Measurements from ENCODE around the gene PEX5L. TPM values are rescaled to one million over a fixed set of nuclear protein-coding genes. Genes with fewer than 3 reads are reported as not detected.

PEX5L gene
- total and polyA plus RNA-seq, 8 donors, result 0.08 to 2.4 TPM; not detected in 6

DNA sequence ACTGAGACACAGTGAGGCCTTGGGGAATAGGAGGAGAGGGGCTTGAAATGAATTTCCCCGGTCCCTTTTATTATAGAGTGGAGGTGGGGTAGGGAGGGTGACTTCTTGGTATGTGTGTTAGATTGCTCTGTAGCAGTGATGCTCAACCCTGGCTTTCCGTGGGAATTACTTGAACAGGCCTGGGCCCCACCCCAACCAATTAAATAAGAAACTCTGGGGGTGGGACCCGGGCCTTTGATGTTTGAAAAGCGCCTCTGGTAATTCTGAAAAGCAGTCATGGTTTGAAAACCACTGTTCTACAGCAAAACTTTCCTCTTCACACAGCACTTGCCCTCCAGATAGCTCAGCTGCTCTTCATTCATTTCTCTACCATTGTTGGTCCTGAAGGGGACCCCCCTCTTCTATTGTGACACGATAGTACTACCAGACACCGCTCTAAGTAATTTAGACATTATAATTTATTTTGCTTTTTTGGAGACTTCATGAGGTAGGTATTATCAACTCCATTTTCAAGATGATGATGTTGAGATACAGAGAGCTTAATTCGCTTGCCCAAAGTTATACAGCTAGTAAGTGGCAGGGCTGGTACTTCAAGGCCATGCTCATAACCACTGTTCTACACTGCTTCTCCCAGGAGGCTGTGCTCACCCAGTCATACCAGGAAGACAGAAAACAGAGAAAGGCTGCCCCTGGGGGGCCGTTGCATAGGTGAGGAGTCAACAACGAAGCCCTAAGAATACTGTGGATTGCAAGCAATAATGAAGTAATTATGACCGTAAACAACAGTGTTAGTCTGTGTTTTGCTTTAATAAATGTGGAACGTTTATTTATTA lies 176.2 kb downstream of the PEX5L start:
- no peak for DNase-seq
- no peaks in the 10 kb centered on the region for H3K27me3 ChIP-seq
- H3K4me1 ChIP-seq, result no peaks in the 10 kb centered on the region
- H3K36me3 ChIP-seq, result no peaks in the 10 kb centered on the region
- 82 to 88% (median 84%) methylated on average over 11 of the region's 11 CpGs for WGBS, 5 donors
- no peak overlapping the region for H3K4me3 ChIP-seq
- intact Hi-C loops (cut with DNase I; ENCODE audit: low total_unique reads), result no loop called here
- no peak overlapping the region for H3K27ac ChIP-seq
- H3K9me3 ChIP-seq, result no peaks in the 10 kb centered on the region
- TF ChIP-seq POLR2AphosphoS5 (IDR thresholded peaks at IDR 0.05), result no peak
- TF ChIP-seq POLR2A (IDR thresholded peaks at IDR 0.05), result no peak
- TF ChIP-seq, protein P1, sequence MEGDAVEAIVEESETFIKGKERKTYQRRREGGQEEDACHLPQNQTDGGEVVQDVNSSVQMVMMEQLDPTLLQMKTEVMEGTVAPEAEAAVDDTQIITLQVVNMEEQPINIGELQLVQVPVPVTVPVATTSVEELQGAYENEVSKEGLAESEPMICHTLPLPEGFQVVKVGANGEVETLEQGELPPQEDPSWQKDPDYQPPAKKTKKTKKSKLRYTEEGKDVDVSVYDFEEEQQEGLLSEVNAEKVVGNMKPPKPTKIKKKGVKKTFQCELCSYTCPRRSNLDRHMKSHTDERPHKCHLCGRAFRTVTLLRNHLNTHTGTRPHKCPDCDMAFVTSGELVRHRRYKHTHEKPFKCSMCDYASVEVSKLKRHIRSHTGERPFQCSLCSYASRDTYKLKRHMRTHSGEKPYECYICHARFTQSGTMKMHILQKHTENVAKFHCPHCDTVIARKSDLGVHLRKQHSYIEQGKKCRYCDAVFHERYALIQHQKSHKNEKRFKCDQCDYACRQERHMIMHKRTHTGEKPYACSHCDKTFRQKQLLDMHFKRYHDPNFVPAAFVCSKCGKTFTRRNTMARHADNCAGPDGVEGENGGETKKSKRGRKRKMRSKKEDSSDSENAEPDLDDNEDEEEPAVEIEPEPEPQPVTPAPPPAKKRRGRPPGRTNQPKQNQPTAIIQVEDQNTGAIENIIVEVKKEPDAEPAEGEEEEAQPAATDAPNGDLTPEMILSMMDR (IDR thresholded peaks at IDR 0.05), result no peak
- no peak for TF ChIP-seq EP300 (IDR thresholded peaks at IDR 0.05)

DNA sequence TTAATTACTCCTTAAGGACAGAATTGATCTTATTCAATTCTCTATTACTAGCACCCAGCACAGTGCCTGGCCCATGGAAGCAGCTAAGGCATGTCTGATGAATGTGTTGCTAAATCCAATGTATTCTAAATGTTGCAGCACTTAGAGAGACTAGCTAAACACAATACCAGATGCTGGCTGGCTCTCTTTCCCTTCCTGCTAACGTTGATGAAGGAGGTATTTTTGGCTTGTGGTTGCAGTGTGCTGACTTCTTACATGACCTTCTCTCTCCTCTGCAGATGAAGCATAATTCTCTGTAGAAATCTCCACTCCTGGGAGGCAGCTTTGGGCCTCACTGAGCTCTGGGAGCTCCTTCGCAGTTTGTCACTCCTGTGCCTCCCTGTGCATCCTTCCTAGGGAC lies 183.6 kb downstream of the PEX5L start:
- intact Hi-C loops (cut with DNase I; ENCODE audit: low total_unique reads), result no loop called here
- H3K9me3 ChIP-seq, result no peaks in the 10 kb centered on the region
- TF ChIP-seq POLR2A (IDR thresholded peaks at IDR 0.05), result no peak
- TF ChIP-seq POLR2AphosphoS5 (IDR thresholded peaks at IDR 0.05), result no peak
- TF ChIP-seq, protein P1 (IDR thresholded peaks at IDR 0.05), result no peak
- no peak for TF ChIP-seq EP300 (IDR thresholded peaks at IDR 0.05)
- no peak overlapping the region for H3K4me3 ChIP-seq
- H3K4me1 ChIP-seq, result no peaks in the 10 kb centered on the region
- H3K27ac ChIP-seq, result no peak overlapping the region
- 36 to 55% (median 48%) methylated on average over 2 of the region's 2 CpGs for WGBS, 5 donors
- no peaks in the 10 kb centered on the region for H3K36me3 ChIP-seq
- no peaks in the 10 kb centered on the region for H3K27me3 ChIP-seq
- DNase-seq, result peak in 1 of 2 donors; percentile 5

DNA sequence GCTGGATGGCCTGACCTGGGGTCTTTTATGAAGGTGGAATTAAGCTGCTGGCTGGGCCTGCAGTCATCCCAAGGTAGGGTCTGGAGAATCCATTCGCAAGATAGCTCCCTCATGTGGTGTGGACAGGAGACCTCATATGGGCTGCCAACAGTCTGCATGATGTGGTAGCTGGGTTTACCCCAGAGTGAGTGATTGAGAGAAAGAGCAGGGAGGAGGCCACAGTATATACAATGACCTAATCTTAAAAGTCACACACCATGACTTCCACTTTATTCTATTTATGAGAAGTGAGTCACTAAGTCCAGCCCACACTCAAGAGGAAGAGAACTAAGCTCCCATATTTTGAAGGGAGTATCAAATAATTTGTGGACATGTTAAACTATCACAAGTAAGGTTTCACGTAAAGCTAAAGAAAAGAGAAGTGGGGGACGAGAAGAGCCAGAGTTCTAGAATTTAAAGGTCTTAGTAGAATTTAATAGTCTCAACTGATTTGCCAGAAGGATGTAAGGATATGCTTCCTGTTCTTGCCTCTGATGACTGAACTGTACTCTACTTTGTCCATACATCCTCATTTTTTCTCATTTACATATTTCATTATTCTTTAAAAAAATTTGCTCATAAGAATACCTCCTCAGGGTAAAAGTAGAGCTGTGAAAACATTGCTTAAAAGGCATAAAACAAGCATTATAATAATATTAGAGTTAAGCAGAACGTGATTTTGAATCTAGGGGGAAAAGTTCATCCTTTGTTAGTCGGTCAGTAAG lies 184.4 kb downstream of the PEX5L start:
- no peak overlapping the region for H3K27ac ChIP-seq
- H3K9me3 ChIP-seq, result no peaks in the 10 kb centered on the region
- intact Hi-C loops (cut with DNase I; ENCODE audit: low total_unique reads), result no loop called here
- TF ChIP-seq EP300 (IDR thresholded peaks at IDR 0.05) (no peak), POLR2AphosphoS5 (IDR thresholded peaks at IDR 0.05) (no peak), POLR2A (IDR thresholded peaks at IDR 0.05) (no peak)
- TF ChIP-seq, protein P1 (IDR thresholded peaks at IDR 0.05), result no peak
- H3K36me3 ChIP-seq, result no peaks in the 10 kb centered on the region
- peak in 1 of 2 donors; percentile 22 for DNase-seq
- 63 to 86% (median 76%) methylated on average over 5 of the region's 5 CpGs for WGBS, 5 donors
- H3K27me3 ChIP-seq, result no peaks in the 10 kb centered on the region
- no peak overlapping the region for H3K4me3 ChIP-seq
- H3K4me1 ChIP-seq, result no peaks in the 10 kb centered on the region

DNA sequence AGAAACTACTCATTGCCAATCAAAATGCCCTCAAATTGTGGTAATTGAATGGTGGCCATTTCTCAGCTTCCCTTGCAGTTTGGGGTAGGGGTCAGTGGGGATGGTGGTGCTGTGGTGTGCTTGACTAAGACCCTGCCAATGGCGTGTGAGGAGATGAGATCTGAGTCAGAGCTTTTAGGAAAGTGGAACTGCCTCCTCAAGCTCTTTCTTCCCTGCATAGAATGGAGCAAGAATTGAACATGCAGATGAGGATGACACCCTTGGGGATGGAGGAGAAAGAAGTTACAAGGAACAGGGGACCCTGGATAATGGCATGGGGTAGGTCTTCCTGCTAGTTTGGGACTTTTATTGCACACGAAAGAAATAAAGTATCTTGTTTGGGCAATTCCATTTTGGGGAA lies 188.0 kb downstream of the PEX5L start:
- no peaks in the 10 kb centered on the region for H3K27me3 ChIP-seq
- no peak overlapping the region for H3K4me3 ChIP-seq
- intact Hi-C loops (cut with DNase I; ENCODE audit: low total_unique reads), result no loop called here
- WGBS, 5 donors, result 74 to 90% (median 82%) methylated on average over 2 of the region's 2 CpGs
- no peaks in the 10 kb centered on the region for H3K9me3 ChIP-seq
- H3K36me3 ChIP-seq, result no peaks in the 10 kb centered on the region
- no peak overlapping the region for H3K27ac ChIP-seq
- no peak for TF ChIP-seq POLR2A (IDR thresholded peaks at IDR 0.05)
- TF ChIP-seq EP300 (IDR thresholded peaks at IDR 0.05), result no peak
- TF ChIP-seq, protein P1 (IDR thresholded peaks at IDR 0.05), result no peak
- no peak for TF ChIP-seq POLR2AphosphoS5 (IDR thresholded peaks at IDR 0.05)
- no peak for DNase-seq
- H3K4me1 ChIP-seq, result no peaks in the 10 kb centered on the region

Data from stomach (tissue), 9 donors.